Neural cell (in vitro differentiated cells): ENCODE data around the gene COX4I1. TPM values are rescaled to one million over a fixed set of nuclear protein-coding genes. Genes with fewer than 3 reads are reported as not detected.
"Not testable (repeated sequence)": the region's sequence is repeated elsewhere in the genome, so short reads cannot be mapped to it uniquely, and the experiment has no call there.

Experiments used
- H2AFZ ChIP-seq: fragments of 200-600, 300-800 bp; sonication (generic), shearing (Covaris generic); 2 replicates; pipeline ENCODE4 v1.6.0; 2014; ENCODE audit warnings: low read depth, mild to moderate bottlenecking, antibody characterized with exemption, low read length, moderate library complexity
- H3F3A ChIP-seq: fragments of 200-600 bp; shearing (Covaris generic); 2 replicates; pipeline ENCODE4 v1.6.1; 2016; ENCODE audit warnings: mild to moderate bottlenecking, moderate library complexity, mixed read lengths, antibody characterized with exemption, low read length; ENCODE audit not compliant: insufficient read depth, poor library complexity, severe bottlenecking
- H3K27ac ChIP-seq: fragments of 200-600, 300-800 bp; sonication (generic), shearing (Covaris generic); 2 replicates; pipeline ENCODE4 v1.5.1; 2014; ENCODE audit warnings: mild to moderate bottlenecking, low read length, moderate library complexity
- H3K27me3 ChIP-seq: fragments of 300-800, 200-600 bp; sonication (generic), shearing (Covaris generic); 2 replicates; pipeline ENCODE4 v1.6.0; 2014; ENCODE audit warnings: mild to moderate bottlenecking, low read depth, low read length, moderate library complexity; ENCODE audit not compliant: insufficient read depth
- H3K36me3 ChIP-seq: fragments of 300-800, 200-600 bp; sonication (generic), shearing (Covaris generic); 2 replicates; pipeline ENCODE4 v1.5.1; 2014; ENCODE audit warnings: mild to moderate bottlenecking, antibody characterized with exemption, low read length, moderate library complexity; ENCODE audit not compliant: insufficient read depth
- H3K4me2 ChIP-seq: fragments of 300-800, 200-600 bp; sonication (generic), shearing (Covaris generic); 2 replicates; pipeline ENCODE4 v1.6.0; 2014; ENCODE audit warnings: mild to moderate bottlenecking, low read length
- H3K4me3 ChIP-seq: fragments of 300-800, 200-600 bp; sonication (generic), shearing (Covaris generic); 2 replicates; pipeline ENCODE4 v1.5.1; 2014; ENCODE audit warnings: mild to moderate bottlenecking, low read length, moderate library complexity
- H3K79me2 ChIP-seq: fragments of 200-600 bp; shearing (Covaris generic); replicated peaks from 2 replicates; pipeline ENCODE4 v1.6.0; 2014; ENCODE audit warnings: mild to moderate bottlenecking, low read length, moderate library complexity; ENCODE audit not compliant: insufficient read depth
- H3K9ac ChIP-seq: fragments of 300-800, 200-600 bp; sonication (generic), shearing (Covaris generic); 2 replicates; pipeline ENCODE4 v1.6.1; 2016; ENCODE audit warnings: mild to moderate bottlenecking, low read length, mixed read lengths
- H3K9me2 ChIP-seq: fragments of 200-600 bp; shearing (Covaris generic); 2 replicates; pipeline ENCODE4 v1.6.1; 2016; ENCODE audit warnings: mild to moderate bottlenecking, low read length, mixed read lengths; ENCODE audit not compliant: insufficient read depth
- H3K9me3 ChIP-seq: fragments of 200-600, 300-800 bp; sonication (generic), shearing (Covaris generic); 2 replicates; pipeline ENCODE4 v1.6.1; 2016; ENCODE audit warnings: mild to moderate bottlenecking, mixed run types, low read length, moderate library complexity, mixed read lengths
- H4K20me1 ChIP-seq: fragments of 200-600 bp; shearing (Covaris generic); 2 replicates; pipeline ENCODE4 v1.6.1; 2016; ENCODE audit warnings: mild to moderate bottlenecking, mixed run types; ENCODE audit not compliant: insufficient read depth
- EP300 ChIP-seq: fragments of 450-650 bp; conservative IDR thresholded peaks from 2 replicates; pipeline ENCODE4 v1.6.1; 2014; ENCODE audit warnings: antibody characterized with exemption, mild to moderate bottlenecking, moderate library complexity; ENCODE audit not compliant: poor library complexity, severe bottlenecking
- EZH2 ChIP-seq: fragments of 200-600, 300-800 bp; shearing (Covaris generic), sonication (generic); IDR thresholded peaks from 2 replicates; pipeline ENCODE4 v1.6.1; 2014; ENCODE audit warnings: antibody characterized with exemption, low read length, borderline replicate concordance, mild to moderate bottlenecking; ENCODE audit not compliant: insufficient read depth, poor library complexity, severe bottlenecking
- MXI1 ChIP-seq: fragments of 450-650 bp; conservative IDR thresholded peaks from 2 replicates; pipeline ENCODE4 v1.6.1; 2014; ENCODE audit warnings: antibody characterized with exemption, mild to moderate bottlenecking; ENCODE audit not compliant: poor library complexity, severe bottlenecking
- POLR2AphosphoS5 ChIP-seq: IDR thresholded peaks from 2 replicates; pipeline ENCODE4 v1.6.1; 2012
- RAD21 ChIP-seq: fragments of 450-650 bp; conservative IDR thresholded peaks from 2 replicates; pipeline ENCODE4 v1.6.1; 2014; ENCODE audit warnings: antibody characterized with exemption, mild to moderate bottlenecking, moderate library complexity
- REST ChIP-seq: IDR thresholded peaks from 2 replicates; pipeline ENCODE4 v1.6.1; 2012; ENCODE audit warnings: borderline replicate concordance
- SMC3 ChIP-seq: fragments of 450-650 bp; conservative IDR thresholded peaks from 2 replicates; pipeline ENCODE4 v1.6.1; 2014; ENCODE audit warnings: antibody characterized with exemption, mild to moderate bottlenecking, moderate library complexity; ENCODE audit not compliant: poor library complexity
- TAF1 ChIP-seq: IDR thresholded peaks from 2 replicates; pipeline ENCODE4 v1.6.1; 2012; ENCODE audit warnings: low read depth
- polyA plus RNA-seq: library from polyadenylated mRNA; depleted of rRNA; stranded (reverse); fragments of >200 nt; gene quantifications from 2 replicates; pipeline ENCODE4 v1.2.3, GENCODE V29; 2014
- TF ChIP-seq, protein P1 (sequence below): fragments of 450-650 bp; IDR thresholded peaks from 2 replicates; pipeline ENCODE4 v1.5.1; 2014; ENCODE audit warnings: antibody characterized with exemption, mild to moderate bottlenecking, moderate library complexity; ENCODE audit not compliant: poor library complexity, severe bottlenecking

COX4I1 gene
- polyA plus RNA-seq, 1 donor from 2014 or later = 709 TPM

DNA sequence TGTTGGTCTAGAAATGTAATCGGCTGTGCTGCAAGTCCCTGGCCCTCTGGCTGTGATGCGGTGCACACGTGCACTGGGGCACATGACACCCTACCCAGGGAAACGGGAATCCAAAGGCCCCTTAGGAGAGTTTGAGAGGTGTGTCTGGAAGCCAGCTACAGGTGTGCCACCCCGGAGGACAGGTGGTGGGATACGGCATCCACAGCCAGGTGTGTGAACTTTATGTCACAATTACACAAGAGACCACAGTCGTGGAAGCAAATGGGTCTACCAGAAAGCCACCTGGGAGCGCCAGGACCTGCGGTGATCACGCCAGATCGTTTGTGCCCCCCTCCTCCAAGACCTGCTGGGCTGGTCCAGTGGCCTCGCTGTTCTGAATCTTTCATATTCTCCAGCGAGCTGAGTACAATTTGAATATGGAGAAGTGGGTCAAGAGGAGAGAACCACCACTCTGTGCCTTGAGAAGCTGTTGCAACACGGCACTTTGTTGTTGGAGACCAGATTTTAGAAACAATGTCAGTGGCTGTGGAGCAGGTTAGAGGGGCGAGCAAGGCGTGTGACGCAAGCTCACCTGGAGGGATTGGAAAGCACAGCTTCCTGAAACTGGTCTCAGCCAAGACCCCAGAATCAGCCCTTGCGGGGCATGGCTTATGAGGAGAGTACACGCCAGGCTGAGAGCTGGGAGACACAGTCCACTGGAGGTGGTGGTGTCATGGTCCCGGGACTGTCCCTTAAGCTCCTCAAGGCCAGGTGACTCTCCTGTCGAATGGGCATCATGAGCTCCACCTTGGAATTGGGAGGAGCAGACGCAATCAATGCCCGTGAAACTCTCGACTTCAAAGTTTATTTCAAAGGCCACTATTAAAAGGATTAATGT is 37.4 kb downstream of the COX4I1 start:
- no peak overlapping the region for H3K27ac ChIP-seq
- H3K4me3 ChIP-seq = no peak overlapping the region
- H3K9ac ChIP-seq = no peak overlapping the region
- no peak overlapping the region for H3K4me2 ChIP-seq
- no peaks in the 10 kb centered on the region for H3K36me3 ChIP-seq
- no peaks in the 10 kb centered on the region for H3K9me2 ChIP-seq
- H3K9me3 ChIP-seq = no peaks in the 10 kb centered on the region
- H3F3A ChIP-seq = no peaks in the 10 kb centered on the region
- H3K79me2 ChIP-seq = no peaks in the 10 kb centered on the region
- H4K20me1 ChIP-seq = no peaks in the 10 kb centered on the region
- no peaks in the 10 kb centered on the region for H3K27me3 ChIP-seq
- TF ChIP-seq SMC3 (no peak), REST (no peak), EZH2 (no peak), TAF1 (no peak), POLR2AphosphoS5 (no peak), RAD21 (no peak), EP300 (no peak), MXI1 (no peak)
- TF ChIP-seq, protein P1, sequence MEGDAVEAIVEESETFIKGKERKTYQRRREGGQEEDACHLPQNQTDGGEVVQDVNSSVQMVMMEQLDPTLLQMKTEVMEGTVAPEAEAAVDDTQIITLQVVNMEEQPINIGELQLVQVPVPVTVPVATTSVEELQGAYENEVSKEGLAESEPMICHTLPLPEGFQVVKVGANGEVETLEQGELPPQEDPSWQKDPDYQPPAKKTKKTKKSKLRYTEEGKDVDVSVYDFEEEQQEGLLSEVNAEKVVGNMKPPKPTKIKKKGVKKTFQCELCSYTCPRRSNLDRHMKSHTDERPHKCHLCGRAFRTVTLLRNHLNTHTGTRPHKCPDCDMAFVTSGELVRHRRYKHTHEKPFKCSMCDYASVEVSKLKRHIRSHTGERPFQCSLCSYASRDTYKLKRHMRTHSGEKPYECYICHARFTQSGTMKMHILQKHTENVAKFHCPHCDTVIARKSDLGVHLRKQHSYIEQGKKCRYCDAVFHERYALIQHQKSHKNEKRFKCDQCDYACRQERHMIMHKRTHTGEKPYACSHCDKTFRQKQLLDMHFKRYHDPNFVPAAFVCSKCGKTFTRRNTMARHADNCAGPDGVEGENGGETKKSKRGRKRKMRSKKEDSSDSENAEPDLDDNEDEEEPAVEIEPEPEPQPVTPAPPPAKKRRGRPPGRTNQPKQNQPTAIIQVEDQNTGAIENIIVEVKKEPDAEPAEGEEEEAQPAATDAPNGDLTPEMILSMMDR = no peak
- no peak overlapping the region for H2AFZ ChIP-seq

- H3K36me3 ChIP-seq, H3F3A ChIP-seq, H3K9me3 ChIP-seq, H2AFZ ChIP-seq, H3K4me3 ChIP-seq, H3K79me2 ChIP-seq, H4K20me1 ChIP-seq, H3K9me2 ChIP-seq, H3K9ac ChIP-seq, H3K4me2 ChIP-seq, H3K27ac ChIP-seq, H3K27me3 ChIP-seq: not testable (repeated sequence)
Observed at GRCh38 chr16:85837654-85838053, 38.2 kb downstream of the COX4I1 start.
